HL-60 (cell line): Measurements from ENCODE around the gene HOXA2.

Source experiments
- CTCF ChIP-seq: IDR thresholded peaks from one replicate; pipeline ENCODE4 v1.5.1; 2011; ENCODE audit warnings: low read length, control low read depth, inconsistent platforms; ENCODE audit not compliant: insufficient read depth
- REST ChIP-seq: IDR thresholded peaks from 2 replicates; pipeline ENCODE4 v1.6.1; 2012; ENCODE audit warnings: low read depth; ENCODE audit not compliant: insufficient replicate concordance
- SPI1 ChIP-seq: IDR thresholded peaks from 2 replicates; pipeline ENCODE4 v1.6.1; 2012; ENCODE audit warnings: low read depth, mild to moderate bottlenecking, borderline replicate concordance

GRCh38 chr7:27071622-27072390 is 30.7 kb downstream of the HOXA2 start:
- TF ChIP-seq CTCF: no peak
- TF ChIP-seq SPI1: no peak
- TF ChIP-seq REST: no peak
